Astrocyte (in vitro differentiated cells and primary cell): ENCODE results near the gene SNPH. TPM values are rescaled to one million over a fixed set of nuclear protein-coding genes. Genes with fewer than 3 reads are reported as not detected.

Source experiments
- DNase-seq: peaks from one replicate; pipeline ENCODE4 v3.0.0-alpha.2; 2010; ENCODE audit warnings: low read depth
- FAIRE-seq: peaks from 2 replicates; lab custom pipeline; 2011; peaks lifted over from hg19 to GRCh38; lab: Jason Lieb, UNC
- H2AFZ ChIP-seq: 2 replicates; pipeline ENCODE4 v1.6.0; 2012; ENCODE audit warnings: low read depth, low read length, inconsistent platforms
- H3K27ac ChIP-seq: 2 replicates; pipeline ENCODE4 v1.5.1; 2011; ENCODE audit warnings: low read depth, low read length, inconsistent platforms
- H3K27me3 ChIP-seq: 2 replicates; pipeline ENCODE4 v1.6.0; 2011; ENCODE audit warnings: low read length, inconsistent platforms; ENCODE audit not compliant: insufficient read depth
- H3K36me3 ChIP-seq: 2 replicates; pipeline ENCODE4 v1.5.1; 2011; ENCODE audit warnings: low read length, inconsistent platforms; ENCODE audit not compliant: insufficient read depth
- H3K4me1 ChIP-seq: 2 replicates; pipeline ENCODE4 v1.5.1; 2011; ENCODE audit warnings: low read length, inconsistent platforms; ENCODE audit not compliant: insufficient read depth
- H3K4me2 ChIP-seq: 2 replicates; pipeline ENCODE4 v1.6.0; 2012; ENCODE audit warnings: low read length, inconsistent platforms
- H3K4me3 ChIP-seq: 2 replicates; pipeline ENCODE4 v1.5.1; 2011; ENCODE audit warnings: low read depth, mild to moderate bottlenecking, low read length, inconsistent platforms; ENCODE audit not compliant: insufficient read depth
- H3K79me2 ChIP-seq: 2 replicates; pipeline ENCODE4 v1.6.0; 2012; ENCODE audit warnings: mild to moderate bottlenecking, low read length, inconsistent platforms; ENCODE audit not compliant: insufficient read depth
- H3K9ac ChIP-seq: 2 replicates; pipeline ENCODE4 v1.6.0; 2012; ENCODE audit warnings: mild to moderate bottlenecking, low read length, inconsistent platforms
- H3K9me3 ChIP-seq: 2 replicates; pipeline ENCODE4 v1.5.1; 2012; ENCODE audit warnings: low read depth, mild to moderate bottlenecking, low read length, inconsistent platforms; ENCODE audit not compliant: insufficient read depth
- H4K20me1 ChIP-seq: 2 replicates; pipeline ENCODE4 v1.6.0; 2012; ENCODE audit warnings: low read length, inconsistent platforms; ENCODE audit not compliant: insufficient read depth
- H3K27ac Mint-ChIP-seq: one replicate; pipeline ENCODE4 v1.8.0; 2021; ENCODE audit warnings: mild to moderate bottlenecking, mixed read lengths; ENCODE audit not compliant: unreplicated experiment
- H3K27me3 Mint-ChIP-seq: one replicate; pipeline ENCODE4 v1.8.0; 2021; ENCODE audit warnings: low read depth, mixed read lengths; ENCODE audit not compliant: unreplicated experiment
- H3K36me3 Mint-ChIP-seq: one replicate; pipeline ENCODE4 v1.8.0; 2021; ENCODE audit warnings: low read depth, mixed read lengths; ENCODE audit not compliant: unreplicated experiment
- H3K4me1 Mint-ChIP-seq: one replicate; pipeline ENCODE4 v1.8.0; 2021; ENCODE audit warnings: low read depth, mixed read lengths; ENCODE audit not compliant: unreplicated experiment
- H3K4me3 Mint-ChIP-seq: one replicate; pipeline ENCODE4 v1.8.0; 2021; ENCODE audit warnings: mild to moderate bottlenecking, moderate library complexity, mixed read lengths; ENCODE audit not compliant: unreplicated experiment
- H3K9me3 Mint-ChIP-seq: one replicate; pipeline ENCODE4 v1.8.0; 2021; ENCODE audit warnings: mild to moderate bottlenecking, mixed read lengths; ENCODE audit not compliant: unreplicated experiment
- EZH2 ChIP-seq: IDR thresholded peaks from 2 replicates; pipeline ENCODE4 v1.6.1; 2012; ENCODE audit warnings: mild to moderate bottlenecking, low read length, inconsistent platforms; ENCODE audit not compliant: insufficient read depth
- total RNA-seq: library from RNA; stranded (reverse); gene quantifications from 2 replicates; pipeline ENCODE4 v1.2.1, GENCODE V29; 2021
- TF ChIP-seq, protein P1 (sequence below): IDR thresholded peaks from 2 replicates; pipeline ENCODE4 v1.5.1; 2011; ENCODE audit warnings: low read depth, mild to moderate bottlenecking, inconsistent platforms, low read length, moderate library complexity; ENCODE audit not compliant: insufficient read depth

The SNPH gene
- total RNA-seq, 1 donor from 2014 or later: 7.9 TPM

DNA sequence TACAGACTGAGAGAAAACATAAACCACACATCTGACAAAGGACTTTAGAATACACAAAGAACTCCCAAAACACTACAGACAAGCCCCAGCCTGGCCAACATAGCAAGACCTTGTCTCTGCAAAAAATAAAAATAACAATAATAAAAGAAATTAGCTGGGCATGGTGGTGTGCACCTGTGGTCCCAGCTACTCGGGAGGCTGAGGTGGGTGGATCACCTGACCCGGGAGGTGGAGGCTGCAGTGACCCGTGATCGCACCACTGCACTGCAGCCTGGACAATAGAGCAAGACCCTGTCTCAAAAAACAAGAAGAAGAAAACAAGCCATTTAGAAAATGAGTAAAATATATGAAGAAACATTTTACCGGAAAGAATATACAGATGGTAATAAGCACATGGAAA is 49.7 kb downstream of the SNPH start:
- H2AFZ ChIP-seq: no peak overlapping the region
- Mint-ChIP-seq H3K36me3 (no peaks in the 10 kb centered on the region), H3K27ac (no peak overlapping the region), H3K9me3 (no peaks in the 10 kb centered on the region), H3K4me3 (no peak overlapping the region), H3K4me1 (peaks cover 2% of the 10 kb centered on the region), H3K27me3 (peaks cover 15% of the 10 kb centered on the region)
- no peaks in the 10 kb centered on the region for H4K20me1 ChIP-seq
- H3K9ac ChIP-seq: no peak overlapping the region
- FAIRE-seq (no peak), DNase-seq (no peak)
- TF ChIP-seq, protein P1, sequence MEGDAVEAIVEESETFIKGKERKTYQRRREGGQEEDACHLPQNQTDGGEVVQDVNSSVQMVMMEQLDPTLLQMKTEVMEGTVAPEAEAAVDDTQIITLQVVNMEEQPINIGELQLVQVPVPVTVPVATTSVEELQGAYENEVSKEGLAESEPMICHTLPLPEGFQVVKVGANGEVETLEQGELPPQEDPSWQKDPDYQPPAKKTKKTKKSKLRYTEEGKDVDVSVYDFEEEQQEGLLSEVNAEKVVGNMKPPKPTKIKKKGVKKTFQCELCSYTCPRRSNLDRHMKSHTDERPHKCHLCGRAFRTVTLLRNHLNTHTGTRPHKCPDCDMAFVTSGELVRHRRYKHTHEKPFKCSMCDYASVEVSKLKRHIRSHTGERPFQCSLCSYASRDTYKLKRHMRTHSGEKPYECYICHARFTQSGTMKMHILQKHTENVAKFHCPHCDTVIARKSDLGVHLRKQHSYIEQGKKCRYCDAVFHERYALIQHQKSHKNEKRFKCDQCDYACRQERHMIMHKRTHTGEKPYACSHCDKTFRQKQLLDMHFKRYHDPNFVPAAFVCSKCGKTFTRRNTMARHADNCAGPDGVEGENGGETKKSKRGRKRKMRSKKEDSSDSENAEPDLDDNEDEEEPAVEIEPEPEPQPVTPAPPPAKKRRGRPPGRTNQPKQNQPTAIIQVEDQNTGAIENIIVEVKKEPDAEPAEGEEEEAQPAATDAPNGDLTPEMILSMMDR: no peak
- peaks cover 13% of the 10 kb centered on the region for H3K4me1 ChIP-seq
- no peaks in the 10 kb centered on the region for H3K9me3 ChIP-seq
- H3K4me2 ChIP-seq: no peak overlapping the region
- H3K36me3 ChIP-seq: no peaks in the 10 kb centered on the region
- no peak overlapping the region for H3K4me3 ChIP-seq
- no peaks in the 10 kb centered on the region for H3K79me2 ChIP-seq
- H3K27ac ChIP-seq: no peak overlapping the region
- no peaks in the 10 kb centered on the region for H3K27me3 ChIP-seq

DNA sequence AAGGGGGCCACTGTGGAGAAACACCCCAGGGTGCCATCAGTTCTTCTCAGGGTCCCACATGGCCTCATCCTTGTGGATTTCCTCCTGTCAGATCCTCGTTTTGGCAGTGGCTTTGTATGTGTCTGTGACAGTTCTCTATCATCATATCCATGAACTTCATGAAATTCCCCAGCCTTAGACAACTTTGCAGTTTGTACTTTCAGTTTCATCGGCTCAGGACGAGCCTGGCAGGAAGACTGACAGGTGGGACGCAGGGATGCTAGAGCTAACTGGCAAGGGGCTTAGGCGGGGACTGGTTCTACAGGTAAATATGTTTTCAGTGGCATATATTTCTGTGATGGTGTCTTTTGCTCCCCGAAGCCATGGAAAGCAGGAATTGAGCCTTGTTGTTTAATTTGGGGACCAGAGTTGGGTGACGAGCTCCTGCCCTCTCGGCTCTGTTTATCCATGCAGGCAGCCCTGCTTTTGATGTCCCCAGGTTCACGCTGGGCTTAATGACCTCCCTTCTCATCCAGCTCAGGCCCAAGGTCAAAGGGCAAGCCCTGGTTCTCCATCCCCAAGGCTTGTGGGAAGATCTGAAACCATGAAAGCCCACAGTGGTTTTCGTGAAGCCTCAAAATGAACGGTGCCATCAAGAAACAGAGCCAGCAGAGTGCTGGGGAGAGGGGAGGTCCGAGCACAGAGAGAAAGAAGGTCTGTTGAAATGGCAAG is 51.6 kb downstream of the SNPH start:
- Histone ChIP-seq H3K79me2 (no peaks in the 10 kb centered on the region), H3K4me3 (no peak overlapping the region), H2AFZ (no peak overlapping the region), H4K20me1 (no peaks in the 10 kb centered on the region), H3K27ac (no peak overlapping the region), H3K36me3 (no peaks in the 10 kb centered on the region), H3K9me3 (no peaks in the 10 kb centered on the region), H3K4me2 (peak overlapping the region; percentile 23), H3K9ac (no peak overlapping the region), H3K27me3 (no peaks in the 10 kb centered on the region), H3K4me1 (peaks cover 19% of the 10 kb centered on the region)
- Mint-ChIP-seq H3K36me3 (no peaks in the 10 kb centered on the region), H3K4me1 (peaks cover 2% of the 10 kb centered on the region), H3K27me3 (peaks cover 15% of the 10 kb centered on the region), H3K9me3 (no peaks in the 10 kb centered on the region), H3K4me3 (no peak overlapping the region), H3K27ac (no peak overlapping the region)
- DNase-seq: no peak
- no peak for FAIRE-seq
- no peak for TF ChIP-seq EZH2
- TF ChIP-seq, protein P1: no peak

DNA sequence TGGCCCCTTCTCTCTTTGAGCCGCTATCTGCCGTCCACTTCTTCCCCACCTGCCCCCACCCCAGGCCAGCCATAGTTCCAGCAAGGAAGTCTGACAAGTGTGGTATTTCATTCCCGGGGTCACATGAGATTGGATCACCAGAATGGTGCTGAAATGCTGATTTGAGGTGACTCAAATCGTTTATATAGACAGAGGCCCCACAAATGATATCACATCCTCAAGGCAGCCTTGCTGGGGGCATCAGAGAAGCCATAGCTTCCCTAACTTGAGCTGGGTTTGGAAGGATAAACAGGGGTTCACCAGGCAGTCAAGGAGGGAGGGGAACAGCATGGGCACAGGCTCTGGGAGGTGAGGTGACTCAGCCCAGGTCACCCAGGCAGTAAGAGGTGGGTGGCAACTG is 53.0 kb downstream of the SNPH start:
- no peak overlapping the region for H3K4me2 ChIP-seq
- FAIRE-seq: no peak
- H4K20me1 ChIP-seq: no peaks in the 10 kb centered on the region
- H3K4me3 Mint-ChIP-seq: no peak overlapping the region
- no peak for TF ChIP-seq EZH2
- TF ChIP-seq, protein P1: no peak
- no peaks in the 10 kb centered on the region for H3K36me3 ChIP-seq
- no peak for DNase-seq
- H3K79me2 ChIP-seq: no peaks in the 10 kb centered on the region
- no peaks in the 10 kb centered on the region for H3K9me3 ChIP-seq
- H3K4me1 ChIP-seq: peaks cover 21% of the 10 kb centered on the region
- H3K27me3 Mint-ChIP-seq: peaks cover 15% of the 10 kb centered on the region
- no peaks in the 10 kb centered on the region for H3K9me3 Mint-ChIP-seq
- H3K4me3 ChIP-seq: no peak overlapping the region
- H3K36me3 Mint-ChIP-seq: no peaks in the 10 kb centered on the region
- H2AFZ ChIP-seq: no peak overlapping the region
- no peak overlapping the region for H3K27ac ChIP-seq
- H3K27me3 ChIP-seq: no peaks in the 10 kb centered on the region
- H3K27ac Mint-ChIP-seq: no peak overlapping the region
- H3K9ac ChIP-seq: no peak overlapping the region
- H3K4me1 Mint-ChIP-seq: peaks cover under 1% of the 10 kb centered on the region
